ENCODE measurements around the gene POLH. TPM values are rescaled to one million over a fixed set of nuclear protein-coding genes. Genes with fewer than 3 reads are reported as not detected.

The POLH gene
- total RNA-seq, 1 donor, result 26.4 TPM

DNA sequence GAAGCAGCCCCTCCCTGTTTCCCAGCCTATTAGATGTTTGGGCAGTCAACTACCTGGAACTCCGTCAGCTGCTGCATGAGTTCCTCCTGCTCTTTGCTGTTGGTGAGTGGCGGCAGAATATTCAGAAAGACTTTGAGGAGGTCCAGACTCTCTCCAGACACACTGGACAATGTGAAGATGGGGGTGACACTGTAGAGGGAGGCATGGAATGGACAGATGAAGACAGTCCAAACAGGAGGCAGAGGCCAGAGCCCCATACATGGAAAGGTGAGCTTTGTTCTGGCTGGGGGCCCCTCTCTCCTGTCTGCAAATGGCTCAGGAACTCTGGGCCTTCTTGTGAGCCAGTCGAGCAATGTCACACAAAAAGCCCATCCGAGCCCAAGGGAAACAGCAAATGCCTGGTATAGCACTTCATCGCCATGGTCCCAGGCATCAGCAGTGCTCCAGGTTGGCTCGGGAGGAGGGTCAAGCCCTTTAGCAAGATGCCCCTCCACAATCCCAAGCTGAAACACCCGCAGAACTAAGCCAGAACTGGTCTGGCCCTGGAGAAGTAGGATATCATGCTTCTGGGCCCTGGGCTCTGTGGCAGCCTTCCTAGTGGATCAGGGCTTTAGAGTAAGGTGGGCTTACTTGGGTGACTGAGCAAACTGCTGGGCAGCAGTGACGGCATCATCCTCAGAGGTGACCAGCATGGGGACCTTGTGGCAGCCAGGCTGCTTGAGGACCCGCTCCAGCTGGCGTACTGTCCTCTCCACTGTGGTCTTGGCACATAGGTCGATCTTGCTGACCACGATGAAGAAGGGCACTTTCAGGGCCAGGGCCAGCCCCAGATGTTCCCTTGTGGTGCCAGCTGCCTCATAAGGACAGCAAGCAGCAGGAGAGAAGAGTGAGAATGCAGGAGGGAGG, 48.1 kb downstream of the POLH start:
- H3K27ac ChIP-seq (ENCODE audit: low read depth, low read length), result no peak overlapping the region
- H3K27me3 ChIP-seq (ENCODE audit: insufficient read depth, low read length), result no peaks in the 10 kb centered on the region
- H3K4me3 ChIP-seq (ENCODE audit: insufficient read depth, low read length), result no peak overlapping the region
- H3K4me1 ChIP-seq (ENCODE audit: insufficient read depth, low read length), result peaks cover 16% of the 10 kb centered on the region
- peaks cover 72% of the 10 kb centered on the region for H3K36me3 ChIP-seq (ENCODE audit: insufficient read depth, low read length)
- H2AFZ ChIP-seq (ENCODE audit: low read length), result no peak overlapping the region
- H3K79me2 ChIP-seq (ENCODE audit: insufficient read depth, low read length), result peaks cover 53% of the 10 kb centered on the region
- peak; percentile 47 for DNase-seq (ENCODE audit: insufficient read length, low spot score, missing footprints)
- H3K9me3 ChIP-seq (ENCODE audit: low read depth, low read length), result no peaks in the 10 kb centered on the region
- no peaks in the 10 kb centered on the region for H4K20me1 ChIP-seq (ENCODE audit: insufficient read depth, low read length)
- no peak overlapping the region for H3K4me2 ChIP-seq (ENCODE audit: insufficient read depth, low read length)
- TF ChIP-seq, protein P1, sequence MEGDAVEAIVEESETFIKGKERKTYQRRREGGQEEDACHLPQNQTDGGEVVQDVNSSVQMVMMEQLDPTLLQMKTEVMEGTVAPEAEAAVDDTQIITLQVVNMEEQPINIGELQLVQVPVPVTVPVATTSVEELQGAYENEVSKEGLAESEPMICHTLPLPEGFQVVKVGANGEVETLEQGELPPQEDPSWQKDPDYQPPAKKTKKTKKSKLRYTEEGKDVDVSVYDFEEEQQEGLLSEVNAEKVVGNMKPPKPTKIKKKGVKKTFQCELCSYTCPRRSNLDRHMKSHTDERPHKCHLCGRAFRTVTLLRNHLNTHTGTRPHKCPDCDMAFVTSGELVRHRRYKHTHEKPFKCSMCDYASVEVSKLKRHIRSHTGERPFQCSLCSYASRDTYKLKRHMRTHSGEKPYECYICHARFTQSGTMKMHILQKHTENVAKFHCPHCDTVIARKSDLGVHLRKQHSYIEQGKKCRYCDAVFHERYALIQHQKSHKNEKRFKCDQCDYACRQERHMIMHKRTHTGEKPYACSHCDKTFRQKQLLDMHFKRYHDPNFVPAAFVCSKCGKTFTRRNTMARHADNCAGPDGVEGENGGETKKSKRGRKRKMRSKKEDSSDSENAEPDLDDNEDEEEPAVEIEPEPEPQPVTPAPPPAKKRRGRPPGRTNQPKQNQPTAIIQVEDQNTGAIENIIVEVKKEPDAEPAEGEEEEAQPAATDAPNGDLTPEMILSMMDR (IDR thresholded peaks at IDR 0.05; ENCODE audit: extremely low read depth, low read depth, low read length), result no peak

DNA sequence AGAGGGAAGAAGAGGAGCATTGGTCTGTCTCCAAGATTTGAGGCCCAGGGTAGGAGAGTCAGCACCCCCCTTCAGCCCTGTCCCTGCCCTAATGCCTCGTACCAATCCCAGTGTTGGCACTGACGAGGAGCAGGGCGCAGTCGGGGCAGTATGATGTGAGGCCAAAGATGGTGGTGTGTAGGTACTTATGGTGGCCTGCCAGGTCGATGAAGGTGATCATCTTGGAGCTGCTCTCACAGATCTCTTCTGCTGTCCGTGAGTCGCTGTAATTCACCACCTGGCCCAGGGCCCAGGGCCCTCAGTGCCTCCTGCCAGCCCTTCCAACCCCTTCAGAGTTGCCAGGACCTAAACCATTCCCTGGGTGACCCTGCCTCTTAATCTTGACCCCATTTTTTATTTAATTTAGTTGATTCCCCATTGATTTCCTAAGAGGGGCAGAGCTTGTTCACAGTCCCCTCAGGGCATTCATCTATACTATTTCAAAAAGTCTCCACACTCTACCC, 48.9 kb downstream of the POLH start:
- TF ChIP-seq, protein P1 (IDR thresholded peaks at IDR 0.05; ENCODE audit: extremely low read depth, low read depth, low read length), result no peak
- DNase-seq (ENCODE audit: insufficient read length, low spot score, missing footprints), result no peak
- Histone ChIP-seq H3K4me3 (ENCODE audit: insufficient read depth, low read length) (no peak overlapping the region), H3K79me2 (ENCODE audit: insufficient read depth, low read length) (peaks cover 53% of the 10 kb centered on the region), H3K27ac (ENCODE audit: low read depth, low read length) (no peak overlapping the region), H3K27me3 (ENCODE audit: insufficient read depth, low read length) (no peaks in the 10 kb centered on the region), H4K20me1 (ENCODE audit: insufficient read depth, low read length) (no peaks in the 10 kb centered on the region), H3K4me2 (ENCODE audit: insufficient read depth, low read length) (no peak overlapping the region), H3K9me3 (ENCODE audit: low read depth, low read length) (no peaks in the 10 kb centered on the region), H3K4me1 (ENCODE audit: insufficient read depth, low read length) (peaks cover 19% of the 10 kb centered on the region), H2AFZ (ENCODE audit: low read length) (no peak overlapping the region), H3K36me3 (ENCODE audit: insufficient read depth, low read length) (peaks cover 66% of the 10 kb centered on the region)

DNA sequence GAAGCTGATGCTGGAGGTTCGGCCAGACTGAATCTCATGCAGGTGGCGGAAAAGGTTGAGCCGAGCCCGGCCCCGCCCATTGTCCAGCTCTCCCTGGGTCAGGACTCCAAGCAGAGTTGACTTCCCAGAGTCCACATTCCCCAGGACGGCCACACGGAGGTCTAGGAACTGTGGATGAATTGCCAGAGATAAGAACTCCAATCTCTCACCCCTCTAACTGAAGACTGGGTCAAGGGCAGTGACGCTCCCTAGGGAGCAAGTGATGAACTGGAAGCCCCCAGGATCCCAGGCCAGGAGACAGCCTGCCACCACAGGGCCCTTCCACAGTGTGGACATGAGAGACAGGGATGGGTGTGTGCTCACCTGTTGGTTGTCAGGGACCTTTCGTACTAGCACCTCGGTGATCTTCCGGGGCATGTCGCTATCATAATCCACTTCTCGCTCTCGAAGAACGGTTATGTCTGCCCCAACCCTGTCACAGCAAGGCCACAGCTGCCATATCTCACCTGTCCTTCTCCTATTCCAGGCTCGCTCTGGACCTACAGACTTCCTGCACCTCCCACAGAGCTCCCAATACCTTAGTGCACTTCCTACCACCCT, 49.5 kb downstream of the POLH start:
- H2AFZ ChIP-seq (ENCODE audit: low read length), result no peak overlapping the region
- peaks cover 23% of the 10 kb centered on the region for H3K4me1 ChIP-seq (ENCODE audit: insufficient read depth, low read length)
- H3K9me3 ChIP-seq (ENCODE audit: low read depth, low read length), result no peaks in the 10 kb centered on the region
- TF ChIP-seq, protein P1 (IDR thresholded peaks at IDR 0.05; ENCODE audit: extremely low read depth, low read depth, low read length), result no peak
- no peaks in the 10 kb centered on the region for H3K27me3 ChIP-seq (ENCODE audit: insufficient read depth, low read length)
- peaks cover 60% of the 10 kb centered on the region for H3K36me3 ChIP-seq (ENCODE audit: insufficient read depth, low read length)
- H3K79me2 ChIP-seq (ENCODE audit: insufficient read depth, low read length), result peaks cover 53% of the 10 kb centered on the region
- H4K20me1 ChIP-seq (ENCODE audit: insufficient read depth, low read length), result no peaks in the 10 kb centered on the region
- H3K4me3 ChIP-seq (ENCODE audit: insufficient read depth, low read length), result no peak overlapping the region
- peak overlapping the region; percentile 88 for H3K27ac ChIP-seq (ENCODE audit: low read depth, low read length)
- no peak for DNase-seq (ENCODE audit: insufficient read length, low spot score, missing footprints)
- H3K4me2 ChIP-seq (ENCODE audit: insufficient read depth, low read length), result no peak overlapping the region

All from osteoblast (primary cell).